Ascending aorta (tissue), 2 donors: ENCODE results near the gene CHI3L1. TPM values are rescaled to one million over a fixed set of nuclear protein-coding genes. Genes with fewer than 3 reads are reported as not detected.

ENCODE experiments used
- DNase-seq, 2 donors: peaks; one replicate each; pipeline ENCODE4 v3.0.0-alpha.2; 2019; ENCODE audit warnings: low spot score in 2 of 2
- H3K27ac ChIP-seq, 2 donors: fragments of 200-600 bp; sonication (generic); one replicate each; pipeline ENCODE4 v1.5.1; 2016 to 2017; ENCODE audit warnings: mild to moderate bottlenecking in 1 of 2
- H3K27me3 ChIP-seq: fragments of 200-600 bp; sonication (generic); one replicate; pipeline ENCODE4 v1.5.1; 2017
- H3K36me3 ChIP-seq, 2 donors: fragments of 200-600 bp; sonication (generic); one replicate each; pipeline ENCODE4 v1.5.1; 2016
- H3K4me1 ChIP-seq, 2 donors: fragments of 200-600 bp; sonication (generic); one replicate each; pipeline ENCODE4 v1.5.1; 2016 to 2017; ENCODE audit warnings: mild to moderate bottlenecking in 1 of 2
- H3K4me3 ChIP-seq, 2 donors: fragments of 200-600 bp; sonication (generic); one replicate each; pipeline ENCODE4 v1.5.1; 2016 to 2017; ENCODE audit warnings: mild to moderate bottlenecking in 1 of 2
- H3K9me3 ChIP-seq, 2 donors: fragments of 200-600 bp; sonication (generic); one replicate each; pipeline ENCODE4 v1.5.1; 2016
- CTCF ChIP-seq, 3 experiments: fragments of 200-600 bp in 2 of 3; fragments of 450-650 bp in 1 of 3; sonication (generic) in 2 of 3; IDR thresholded peaks; one replicate each; pipeline ENCODE4 v1.5.1; 2016 to 2019; ENCODE audit warnings: antibody characterized with exemption in 3 of 3, mild to moderate bottlenecking in 1 of 3, moderate library complexity in 1 of 3
- intact Hi-C: fragments of 100-400 bp; cut with DNase I; formaldehyde crosslinking; loops from one replicate; pipeline ENCODE4 v1.15.1; 2023
- total RNA-seq: library from RNA; depleted of rRNA; stranded (reverse); fragments of >200 nt; gene quantifications from one replicate; pipeline ENCODE4 v1.1.0, GENCODE V29; 2016

CHI3L1 gene
- total RNA-seq, 1 donor from 2014 or later, result 73.8 TPM

DNA sequence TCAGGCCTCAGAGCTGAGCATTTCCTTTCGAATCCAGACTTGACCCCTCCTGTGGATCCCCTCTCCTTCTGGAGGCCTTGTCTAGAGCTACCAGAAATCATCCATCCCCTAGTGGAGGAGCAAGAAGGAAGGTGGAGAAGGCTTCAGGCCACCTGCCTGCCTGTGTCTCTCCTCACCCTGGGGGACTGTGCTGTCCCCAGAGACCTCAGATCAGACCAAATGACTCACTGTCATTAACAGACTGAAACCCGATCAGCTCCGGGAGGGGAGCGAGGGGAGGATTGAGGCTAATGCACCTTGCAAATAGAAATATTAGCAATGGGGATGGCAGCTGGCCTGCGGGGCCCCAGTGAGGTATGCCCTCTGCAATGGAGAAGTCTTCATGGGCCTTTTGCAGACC, 12.9 kb downstream of the CHI3L1 start:
- intact Hi-C loops, result no loop called here
- Histone ChIP-seq H3K27me3 (no peaks in the 10 kb centered on the region), H3K4me1 (no peaks in the 10 kb centered on the region), H3K9me3 (no peaks in the 10 kb centered on the region), H3K27ac (no peak overlapping the region), H3K4me3 (no peak overlapping the region), H3K36me3 (no peaks in the 10 kb centered on the region)
- no peak for DNase-seq
- no peak for TF ChIP-seq CTCF (IDR thresholded peaks at IDR 0.05)

- intact Hi-C loops, result no loop called here
- Histone ChIP-seq H3K27ac (no peak overlapping the region), H3K9me3 (no peaks in the 10 kb centered on the region), H3K4me1 (no peaks in the 10 kb centered on the region), H3K27me3 (no peaks in the 10 kb centered on the region), H3K4me3 (no peak overlapping the region), H3K36me3 (no peaks in the 10 kb centered on the region)
- no peak for DNase-seq
- TF ChIP-seq CTCF (IDR thresholded peaks at IDR 0.05), result no peak
These were observed 13.4 kb downstream of the CHI3L1 start for GRCh38 chr1:203173011-203173555.

- Histone ChIP-seq H3K4me3 (no peak overlapping the region), H3K9me3 (no peaks in the 10 kb centered on the region), H3K4me1 (no peaks in the 10 kb centered on the region), H3K36me3 (no peaks in the 10 kb centered on the region), H3K27ac (no peak overlapping the region), H3K27me3 (no peaks in the 10 kb centered on the region)
- intact Hi-C loops, result loop anchor here (1.0 kb wide), 1 partner anchor 133 kb away; no protein-coding TSS in a partner anchor
- TF ChIP-seq CTCF (IDR thresholded peaks at IDR 0.05), result peak; percentile 57 to 68 (median 58)
- no peak for DNase-seq
These were observed 14.1 kb downstream of the CHI3L1 start for GRCh38 chr1:203172184-203173010.

GRCh38 chr1:203171341-203172183, 14.9 kb downstream of the CHI3L1 start:
- Histone ChIP-seq H3K9me3 (no peaks in the 10 kb centered on the region), H3K4me1 (no peaks in the 10 kb centered on the region), H3K27ac (no peak overlapping the region), H3K4me3 (no peak overlapping the region), H3K36me3 (no peaks in the 10 kb centered on the region), H3K27me3 (no peaks in the 10 kb centered on the region)
- no peak for DNase-seq
- TF ChIP-seq CTCF (IDR thresholded peaks at IDR 0.05), result no peak
- intact Hi-C loops, result loop anchor here (1.0 kb wide), 1 partner anchor 132 kb away; no protein-coding TSS in a partner anchor

GRCh38 chr1:203170625-203171330, 15.7 kb downstream of the CHI3L1 start:
- intact Hi-C loops, result no loop called here
- DNase-seq, result no peak
- Histone ChIP-seq H3K4me1 (no peaks in the 10 kb centered on the region), H3K4me3 (no peak overlapping the region), H3K36me3 (no peaks in the 10 kb centered on the region), H3K27ac (no peak overlapping the region), H3K9me3 (no peaks in the 10 kb centered on the region), H3K27me3 (no peaks in the 10 kb centered on the region)
- TF ChIP-seq CTCF (IDR thresholded peaks at IDR 0.05), result no peak
